Heart left ventricle (tissue), 13 donors: Measurements from ENCODE around the gene FCRL6.

Source experiments
- POLR2A ChIP-seq, 2 donors: fragments of 450-650 bp; IDR thresholded peaks; one replicate each; pipeline ENCODE4 v1.6.1; 2017; ENCODE audit warnings: antibody characterized with exemption in 2 of 2, mild to moderate bottlenecking in 2 of 2, moderate library complexity in 2 of 2
- TF ChIP-seq, protein P1 (sequence below), 12 donors: fragments of 200-600 bp; sonication (generic) in 4 of 12; IDR thresholded peaks; one replicate each; pipeline versions ENCODE4 v1.5.0 to v1.8.0; 2018 to 2022; ENCODE audit warnings: antibody characterized with exemption in 12 of 12, mild to moderate bottlenecking in 5 of 12
- donor health status: ischemic (EF 13 %, LVEDD 7.1; RV severe dilation, severe dysfunction).
- donor health status: DM: no; HTN: yes; CAD: no.
- donor health status: DM: no; HTN: no; CAD: no.
- donor health status: ischemic (EF 25% LVEDD 6.9; RV normal size, moderate dysfunction).
- donor health status: ischemic (EF 25% LVEDD 5.7; RV mildly dilated, moderate dysfunction).
- donor health status: ischemic (EF 35%, LVEDD 5.7; RV mildly dilated, moderate dysfunction).
- donor health status: nonischemic (EF 11% LVEDD 7.7; RV severe dilation, severe dysfunction).
- donor health status: DM: yes; HTN: yes; CAD: no.
- donor health status: PGD.
- donor health status: ischemic (EF 29% LVEDD 5.4; RV normal size, mild dysfunction).
- donor health status: nonischemic (EF 23%, LVEDD 6.1; RV moderate dilation, normal function).

DNA sequence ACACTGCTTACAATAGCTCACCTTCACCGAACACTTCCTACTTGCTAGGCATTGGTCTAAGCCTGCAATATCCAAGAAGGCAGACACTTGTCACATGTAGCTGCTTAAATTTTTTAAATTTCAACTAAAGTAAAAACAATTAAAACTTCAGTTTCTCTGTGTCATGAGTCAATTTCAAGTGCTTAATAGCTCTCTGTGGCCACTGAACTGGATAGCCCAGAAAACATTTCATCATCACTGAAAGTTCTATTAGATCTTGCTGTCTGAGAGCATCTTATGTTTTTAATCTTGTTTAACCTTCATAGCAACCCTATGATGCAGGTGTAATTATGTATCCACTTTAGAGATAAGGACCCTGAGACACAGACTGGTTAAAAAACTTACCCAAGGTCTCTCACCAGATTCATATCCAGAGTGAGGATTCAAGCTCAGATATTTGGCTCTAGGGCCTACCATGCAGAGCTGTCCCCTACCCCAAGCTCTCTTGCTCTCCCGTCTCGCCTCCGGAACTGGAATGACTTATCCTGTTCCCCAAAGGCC is 2.6 kb upstream of the FCRL6 start:
- TF ChIP-seq, protein P1, sequence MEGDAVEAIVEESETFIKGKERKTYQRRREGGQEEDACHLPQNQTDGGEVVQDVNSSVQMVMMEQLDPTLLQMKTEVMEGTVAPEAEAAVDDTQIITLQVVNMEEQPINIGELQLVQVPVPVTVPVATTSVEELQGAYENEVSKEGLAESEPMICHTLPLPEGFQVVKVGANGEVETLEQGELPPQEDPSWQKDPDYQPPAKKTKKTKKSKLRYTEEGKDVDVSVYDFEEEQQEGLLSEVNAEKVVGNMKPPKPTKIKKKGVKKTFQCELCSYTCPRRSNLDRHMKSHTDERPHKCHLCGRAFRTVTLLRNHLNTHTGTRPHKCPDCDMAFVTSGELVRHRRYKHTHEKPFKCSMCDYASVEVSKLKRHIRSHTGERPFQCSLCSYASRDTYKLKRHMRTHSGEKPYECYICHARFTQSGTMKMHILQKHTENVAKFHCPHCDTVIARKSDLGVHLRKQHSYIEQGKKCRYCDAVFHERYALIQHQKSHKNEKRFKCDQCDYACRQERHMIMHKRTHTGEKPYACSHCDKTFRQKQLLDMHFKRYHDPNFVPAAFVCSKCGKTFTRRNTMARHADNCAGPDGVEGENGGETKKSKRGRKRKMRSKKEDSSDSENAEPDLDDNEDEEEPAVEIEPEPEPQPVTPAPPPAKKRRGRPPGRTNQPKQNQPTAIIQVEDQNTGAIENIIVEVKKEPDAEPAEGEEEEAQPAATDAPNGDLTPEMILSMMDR (IDR thresholded peaks at IDR 0.05): no peak
- TF ChIP-seq POLR2A (IDR thresholded peaks at IDR 0.05): no peak
